ENCODE data around the gene NDUFS7. TPM values are rescaled to one million over a fixed set of nuclear protein-coding genes. Genes with fewer than 3 reads are reported as not detected.

The NDUFS7 gene
- total and polyA plus RNA-seq, 9 of the 15 experiments (the other 6 are each of a cell fraction or from before 2014, with no cell fraction given) = 6.0 to 271 (median 60.6) TPM

DNA sequence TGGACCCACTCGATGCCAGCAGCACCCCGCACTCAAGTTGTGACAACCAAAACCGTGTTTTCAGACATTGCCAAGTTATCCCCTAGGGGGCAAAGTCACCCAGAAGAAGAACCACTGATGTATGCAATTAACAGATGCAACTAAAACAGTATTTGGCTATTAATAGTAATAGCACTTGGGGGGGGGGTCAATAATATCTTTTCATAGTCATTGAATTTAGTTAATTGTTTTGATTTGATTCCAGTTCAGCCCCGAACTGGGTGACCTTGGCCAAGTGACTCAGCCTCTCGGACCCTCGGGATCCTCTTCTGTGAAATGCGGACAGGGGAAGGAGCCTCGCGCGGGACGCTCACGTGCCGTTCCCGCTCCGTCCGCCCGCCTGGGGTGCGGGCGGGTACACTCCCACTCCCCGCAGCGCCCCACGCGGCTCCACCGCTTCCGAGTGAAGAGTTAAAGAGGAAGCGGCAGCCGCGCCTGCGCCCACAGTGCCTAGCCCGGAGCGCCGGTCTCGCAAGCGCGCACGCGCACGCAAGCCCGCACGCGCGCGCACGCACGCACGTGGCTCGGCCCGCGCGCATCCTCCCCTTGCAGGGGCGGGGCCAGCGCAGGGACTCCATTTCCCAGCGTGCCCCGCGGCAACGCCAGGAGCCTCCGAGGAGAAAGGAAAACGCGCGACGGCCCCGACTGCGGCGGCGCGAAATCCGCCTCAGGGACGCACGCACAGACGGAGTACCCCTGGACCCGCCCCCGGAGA lies 23.2 kb downstream of the NDUFS7 start (continued):
- TF ChIP-seq, protein P1, sequence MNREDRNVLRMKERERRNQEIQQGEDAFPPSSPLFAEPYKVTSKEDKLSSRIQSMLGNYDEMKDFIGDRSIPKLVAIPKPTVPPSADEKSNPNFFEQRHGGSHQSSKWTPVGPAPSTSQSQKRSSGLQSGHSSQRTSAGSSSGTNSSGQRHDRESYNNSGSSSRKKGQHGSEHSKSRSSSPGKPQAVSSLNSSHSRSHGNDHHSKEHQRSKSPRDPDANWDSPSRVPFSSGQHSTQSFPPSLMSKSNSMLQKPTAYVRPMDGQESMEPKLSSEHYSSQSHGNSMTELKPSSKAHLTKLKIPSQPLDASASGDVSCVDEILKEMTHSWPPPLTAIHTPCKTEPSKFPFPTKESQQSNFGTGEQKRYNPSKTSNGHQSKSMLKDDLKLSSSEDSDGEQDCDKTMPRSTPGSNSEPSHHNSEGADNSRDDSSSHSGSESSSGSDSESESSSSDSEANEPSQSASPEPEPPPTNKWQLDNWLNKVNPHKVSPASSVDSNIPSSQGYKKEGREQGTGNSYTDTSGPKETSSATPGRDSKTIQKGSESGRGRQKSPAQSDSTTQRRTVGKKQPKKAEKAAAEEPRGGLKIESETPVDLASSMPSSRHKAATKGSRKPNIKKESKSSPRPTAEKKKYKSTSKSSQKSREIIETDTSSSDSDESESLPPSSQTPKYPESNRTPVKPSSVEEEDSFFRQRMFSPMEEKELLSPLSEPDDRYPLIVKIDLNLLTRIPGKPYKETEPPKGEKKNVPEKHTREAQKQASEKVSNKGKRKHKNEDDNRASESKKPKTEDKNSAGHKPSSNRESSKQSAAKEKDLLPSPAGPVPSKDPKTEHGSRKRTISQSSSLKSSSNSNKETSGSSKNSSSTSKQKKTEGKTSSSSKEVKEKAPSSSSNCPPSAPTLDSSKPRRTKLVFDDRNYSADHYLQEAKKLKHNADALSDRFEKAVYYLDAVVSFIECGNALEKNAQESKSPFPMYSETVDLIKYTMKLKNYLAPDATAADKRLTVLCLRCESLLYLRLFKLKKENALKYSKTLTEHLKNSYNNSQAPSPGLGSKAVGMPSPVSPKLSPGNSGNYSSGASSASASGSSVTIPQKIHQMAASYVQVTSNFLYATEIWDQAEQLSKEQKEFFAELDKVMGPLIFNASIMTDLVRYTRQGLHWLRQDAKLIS (CRISPR knock-in tag; IDR thresholded peaks at IDR 0.05) = no peak; the same call in 1 of the 2 replicates
- TF ChIP-seq GATA2 (CRISPR knock-in tag; IDR thresholded peaks at IDR 0.05) (no peak), SMARCC2 (IDR thresholded peaks at IDR 0.05; ENCODE audit: low read depth) (no peak), RBBP5 (IDR thresholded peaks at IDR 0.05; ENCODE audit: borderline replicate concordance, insufficient read depth, low read length, poor library complexity, severe bottlenecking) (peak; percentile 24), RUNX1 (IDR thresholded peaks at IDR 0.05; ENCODE audit: low read depth) (peak; percentile 65; the same call in 1 of the 2 replicates), HNRNPLL (IDR thresholded peaks at IDR 0.05; ENCODE audit: low read depth, low read length, poor library complexity, severe bottlenecking) (peak; percentile 70), EZH2 (IDR thresholded peaks at IDR 0.05; ENCODE audit: borderline replicate concordance, low read depth, low read length) (no peak), ZNF174 (CRISPR knock-in tag; IDR thresholded peaks at IDR 0.05) (no peak), SAFB2 (IDR thresholded peaks at IDR 0.05; ENCODE audit: borderline replicate concordance, low read depth, low read length, severe bottlenecking) (no peak), ZNF212 (CRISPR knock-in tag; IDR thresholded peaks at IDR 0.05) (no peak), ZBTB17 (CRISPR knock-in tag; IDR thresholded peaks at IDR 0.05) (peak; percentile 82; the same call in 1 of the 2 replicates), ZNF696 (CRISPR knock-in tag; conservative IDR thresholded peaks at IDR 0.05) (no peak), BCL6 (CRISPR knock-in tag; IDR thresholded peaks at IDR 0.05) (no peak), CBFA2T3 (IDR thresholded peaks at IDR 0.05) (no peak), CAMTA2 (CRISPR knock-in tag; conservative IDR thresholded peaks at IDR 0.05) (no peak)
- TF ChIP-seq, protein P2, sequence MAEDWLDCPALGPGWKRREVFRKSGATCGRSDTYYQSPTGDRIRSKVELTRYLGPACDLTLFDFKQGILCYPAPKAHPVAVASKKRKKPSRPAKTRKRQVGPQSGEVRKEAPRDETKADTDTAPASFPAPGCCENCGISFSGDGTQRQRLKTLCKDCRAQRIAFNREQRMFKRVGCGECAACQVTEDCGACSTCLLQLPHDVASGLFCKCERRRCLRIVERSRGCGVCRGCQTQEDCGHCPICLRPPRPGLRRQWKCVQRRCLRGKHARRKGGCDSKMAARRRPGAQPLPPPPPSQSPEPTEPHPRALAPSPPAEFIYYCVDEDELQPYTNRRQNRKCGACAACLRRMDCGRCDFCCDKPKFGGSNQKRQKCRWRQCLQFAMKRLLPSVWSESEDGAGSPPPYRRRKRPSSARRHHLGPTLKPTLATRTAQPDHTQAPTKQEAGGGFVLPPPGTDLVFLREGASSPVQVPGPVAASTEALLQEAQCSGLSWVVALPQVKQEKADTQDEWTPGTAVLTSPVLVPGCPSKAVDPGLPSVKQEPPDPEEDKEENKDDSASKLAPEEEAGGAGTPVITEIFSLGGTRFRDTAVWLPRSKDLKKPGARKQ (CRISPR knock-in tag; IDR thresholded peaks at IDR 0.05) = no peak
- TF ChIP-seq, protein P3, sequence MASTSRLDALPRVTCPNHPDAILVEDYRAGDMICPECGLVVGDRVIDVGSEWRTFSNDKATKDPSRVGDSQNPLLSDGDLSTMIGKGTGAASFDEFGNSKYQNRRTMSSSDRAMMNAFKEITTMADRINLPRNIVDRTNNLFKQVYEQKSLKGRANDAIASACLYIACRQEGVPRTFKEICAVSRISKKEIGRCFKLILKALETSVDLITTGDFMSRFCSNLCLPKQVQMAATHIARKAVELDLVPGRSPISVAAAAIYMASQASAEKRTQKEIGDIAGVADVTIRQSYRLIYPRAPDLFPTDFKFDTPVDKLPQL (IDR thresholded peaks at IDR 0.05; ENCODE audit: extremely low read depth, insufficient read length) = no peak
- TF ChIP-seq, protein P4, sequence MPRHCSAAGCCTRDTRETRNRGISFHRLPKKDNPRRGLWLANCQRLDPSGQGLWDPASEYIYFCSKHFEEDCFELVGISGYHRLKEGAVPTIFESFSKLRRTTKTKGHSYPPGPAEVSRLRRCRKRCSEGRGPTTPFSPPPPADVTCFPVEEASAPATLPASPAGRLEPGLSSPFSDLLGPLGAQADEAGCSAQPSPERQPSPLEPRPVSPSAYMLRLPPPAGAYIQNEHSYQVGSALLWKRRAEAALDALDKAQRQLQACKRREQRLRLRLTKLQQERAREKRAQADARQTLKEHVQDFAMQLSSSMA (CRISPR knock-in tag; IDR thresholded peaks at IDR 0.05) = no peak
- TF ChIP-seq, protein P5, sequence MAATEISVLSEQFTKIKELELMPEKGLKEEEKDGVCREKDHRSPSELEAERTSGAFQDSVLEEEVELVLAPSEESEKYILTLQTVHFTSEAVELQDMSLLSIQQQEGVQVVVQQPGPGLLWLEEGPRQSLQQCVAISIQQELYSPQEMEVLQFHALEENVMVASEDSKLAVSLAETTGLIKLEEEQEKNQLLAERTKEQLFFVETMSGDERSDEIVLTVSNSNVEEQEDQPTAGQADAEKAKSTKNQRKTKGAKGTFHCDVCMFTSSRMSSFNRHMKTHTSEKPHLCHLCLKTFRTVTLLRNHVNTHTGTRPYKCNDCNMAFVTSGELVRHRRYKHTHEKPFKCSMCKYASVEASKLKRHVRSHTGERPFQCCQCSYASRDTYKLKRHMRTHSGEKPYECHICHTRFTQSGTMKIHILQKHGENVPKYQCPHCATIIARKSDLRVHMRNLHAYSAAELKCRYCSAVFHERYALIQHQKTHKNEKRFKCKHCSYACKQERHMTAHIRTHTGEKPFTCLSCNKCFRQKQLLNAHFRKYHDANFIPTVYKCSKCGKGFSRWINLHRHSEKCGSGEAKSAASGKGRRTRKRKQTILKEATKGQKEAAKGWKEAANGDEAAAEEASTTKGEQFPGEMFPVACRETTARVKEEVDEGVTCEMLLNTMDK (IDR thresholded peaks at IDR 0.05; ENCODE audit: borderline replicate concordance, insufficient read depth, low read depth, low read length, poor library complexity, severe bottlenecking) = peak; percentile 81
